GM18505 (cell line): ENCODE results near the gene SH3GL3.

Source experiments
- ATAC-seq: cut with Tn5 transposase; IDR thresholded peaks from one replicate; pipeline ENCODE4 v1.9.1; 2021; ENCODE audit not compliant: unreplicated experiment
- POLR2A ChIP-seq: IDR thresholded peaks from 4 replicates; pipeline ENCODE4 v1.6.1; 2011; ENCODE audit warnings: borderline replicate concordance; ENCODE audit not compliant: insufficient read depth, insufficient read length; ENCODE audit errors: extremely low read depth

SH3GL3 gene

DNA sequence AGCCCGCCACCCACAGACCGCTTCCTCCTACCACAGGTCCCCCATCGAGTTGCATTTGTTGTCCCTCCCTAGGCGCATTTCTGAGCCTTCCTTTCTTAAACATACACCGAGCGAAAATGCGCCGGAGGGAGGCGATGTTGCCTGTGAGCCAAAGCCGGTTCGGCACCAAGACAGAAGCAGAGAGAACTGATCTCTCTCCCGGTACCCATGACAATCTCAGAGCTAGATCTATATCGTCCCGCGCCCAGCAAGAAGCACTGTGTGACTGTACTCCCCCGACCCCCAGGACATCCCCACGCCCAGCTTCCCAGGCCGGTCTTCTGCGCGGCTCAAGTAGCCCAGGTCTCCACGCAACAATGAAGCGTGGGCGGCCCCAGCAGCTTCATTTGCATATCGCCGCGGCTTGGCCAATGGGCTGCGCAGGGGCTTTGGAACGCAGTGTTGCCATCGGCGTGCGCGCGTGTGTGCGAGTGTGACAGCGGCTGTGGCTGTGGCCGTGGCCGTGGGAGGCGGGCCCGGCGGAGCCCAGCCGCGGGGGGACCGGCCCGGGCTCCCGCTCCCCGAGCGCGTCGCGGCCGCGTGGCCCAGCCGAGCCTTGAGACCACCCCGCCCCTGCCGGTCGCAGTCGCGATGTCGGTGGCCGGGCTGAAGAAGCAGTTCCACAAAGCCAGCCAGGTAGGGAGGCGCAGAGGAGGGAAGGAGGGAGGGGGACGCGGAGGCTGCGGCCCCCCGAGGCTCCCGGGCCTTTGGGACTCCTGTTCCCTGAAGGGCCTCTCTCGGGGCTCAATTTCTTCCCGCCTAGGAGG, at the start of gene SH3GL3:
TSS of gene SH3GL3 (plus strand) at position 438 of the 806 bp plus-strand sequence. CDS start at position 631, 193 bp downstream.
- no peak for TF ChIP-seq POLR2A
- ATAC-seq: no peak

- no peak for ATAC-seq
- no peak for TF ChIP-seq POLR2A
Measured at GRCh38 chr15:83398626-83399025, 48.5 kb upstream of the SH3GL3 start.

- no peak for TF ChIP-seq POLR2A
- no peak for ATAC-seq
Measured at GRCh38 chr15:83404121-83404520, 43.0 kb upstream of the SH3GL3 start.

DNA sequence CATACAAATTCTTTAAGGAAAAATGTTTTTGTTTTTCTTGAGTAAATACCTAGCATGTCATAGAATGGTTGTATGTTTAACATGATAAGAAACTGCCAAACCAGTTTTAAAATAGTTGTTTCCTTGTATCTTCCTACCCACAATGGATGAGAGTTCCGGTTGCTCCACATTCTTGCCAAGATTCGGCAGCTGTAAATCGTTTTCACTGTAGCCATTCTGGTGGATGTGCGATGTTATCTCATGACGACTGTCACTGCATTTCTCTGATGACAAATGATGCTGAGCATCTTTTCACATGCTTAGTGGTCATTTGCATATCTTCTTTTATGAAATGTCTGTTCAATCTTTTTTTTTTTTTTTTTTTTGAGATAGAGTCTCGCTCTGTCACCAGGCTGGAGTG, 36.6 kb upstream of the SH3GL3 start:
- no peak for ATAC-seq

GRCh38 chr15:83413054-83413719, 34.0 kb upstream of the SH3GL3 start:
- no peak for ATAC-seq

More for the DNA sequence above, 36.6 kb upstream of the SH3GL3 start:
- no peak for TF ChIP-seq POLR2A

DNA sequence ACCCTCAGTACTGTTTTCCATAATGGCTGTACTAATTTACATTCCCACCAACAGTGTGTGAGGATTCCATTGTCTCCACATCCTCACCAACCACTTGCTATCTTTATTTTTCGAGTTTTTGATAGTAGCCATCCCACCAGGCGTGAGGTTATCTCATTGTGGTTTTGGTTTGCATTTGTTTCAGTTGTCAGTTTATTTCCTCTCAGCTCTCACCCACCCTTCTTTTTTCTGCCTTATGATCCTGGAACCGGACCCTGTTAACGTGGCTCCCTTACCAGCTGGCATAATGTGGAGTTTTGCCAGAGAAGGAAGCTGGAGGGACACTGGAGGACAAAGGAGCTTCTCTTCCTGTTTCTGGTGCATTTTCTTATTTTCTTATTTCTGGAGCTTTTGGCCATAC, 25.1 kb upstream of the SH3GL3 start:
- no peak for ATAC-seq
- no peak for TF ChIP-seq POLR2A

More at GRCh38 chr15:83413054-83413719, 34.0 kb upstream of the SH3GL3 start:
- TF ChIP-seq POLR2A: no peak

DNA sequence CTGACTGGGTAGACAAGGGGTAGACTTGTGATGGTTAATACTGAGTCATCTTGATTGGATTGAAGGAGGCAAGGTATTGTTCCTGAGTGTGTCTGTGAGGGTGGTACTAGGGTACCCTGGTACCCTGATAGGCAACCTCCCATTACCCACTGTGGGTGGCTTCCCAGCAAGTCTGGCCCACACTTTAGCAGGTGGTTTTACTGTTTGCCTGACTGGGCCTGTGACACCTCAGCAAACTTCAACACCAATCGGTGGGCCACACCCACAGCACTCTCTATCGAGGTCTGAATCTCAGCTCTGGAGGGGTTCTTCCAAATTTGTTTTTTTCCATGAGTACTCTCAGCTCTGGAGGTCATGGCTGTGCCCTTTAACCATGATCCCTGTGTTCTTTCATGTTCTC, 24.6 kb upstream of the SH3GL3 start:
- ATAC-seq: no peak
- TF ChIP-seq POLR2A: no peak

GRCh38 chr15:83424101-83424500, 23.0 kb upstream of the SH3GL3 start:
- TF ChIP-seq POLR2A: no peak
- no peak for ATAC-seq

- no peak for ATAC-seq
- TF ChIP-seq POLR2A: no peak
Measured at GRCh38 chr15:83430441-83430840, 16.7 kb upstream of the SH3GL3 start.

- no peak for ATAC-seq
- no peak for TF ChIP-seq POLR2A
Measured at GRCh38 chr15:83431521-83431920, 15.6 kb upstream of the SH3GL3 start.

- TF ChIP-seq POLR2A: no peak
- ATAC-seq: no peak
Measured at GRCh38 chr15:83435202-83435601, 11.9 kb upstream of the SH3GL3 start.

GRCh38 chr15:83435782-83436181, 11.4 kb upstream of the SH3GL3 start:
- no peak for TF ChIP-seq POLR2A
- no peak for ATAC-seq

- TF ChIP-seq POLR2A: no peak
- no peak for ATAC-seq
Measured at GRCh38 chr15:83436513-83437158, 10.5 kb upstream of the SH3GL3 start.
